ENCODE data around the gene LGALS9. TPM values are rescaled to one million over a fixed set of nuclear protein-coding genes. Genes with fewer than 3 reads are reported as not detected.
"Not testable (repeated sequence)": the region's sequence is repeated elsewhere in the genome, so short reads cannot be mapped to it uniquely, and the experiment has no call there.

LGALS9 gene
- polyA plus RNA-seq, 3 donors = 149 to 581 (median 149) TPM

- not testable (repeated sequence) for H3K27me3 Mint-ChIP-seq (ENCODE audit: low read depth in 3 of 3); H3K9me3 Mint-ChIP-seq; H3K27me3 ChIP-seq (ENCODE audit: control insufficient read depth in 2 of 2, insufficient read depth in 2 of 2, low read length in 2 of 2); H3K4me3 Mint-ChIP-seq; H3K9me3 ChIP-seq (replicated peaks in 1 of 2; ENCODE audit: control insufficient read depth in 1 of 2, insufficient read depth in 1 of 2, low read length in 2 of 2); H3K27ac ChIP-seq (ENCODE audit: low read depth in 1 of 2, low read length in 2 of 2); H3K4me2 ChIP-seq (replicated peaks; ENCODE audit: extremely low read depth, low read length, poor library complexity, severe bottlenecking); H3K4me3 ChIP-seq (replicated peaks in 1 of 3; ENCODE audit: low read depth in 2 of 3, low read length in 3 of 3); DNase-seq; H3K9ac ChIP-seq (ENCODE audit: insufficient read depth, low read length, poor library complexity, severe bottlenecking); H2AFZ ChIP-seq (ENCODE audit: insufficient read depth, low read depth, low read length, poor library complexity, severe bottlenecking)
- peaks cover 50 to 70% of the 10 kb centered on the region in 2 donors for H3K36me3 Mint-ChIP-seq
- H3K4me1 ChIP-seq (ENCODE audit: control insufficient read depth in 1 of 2, insufficient read depth in 2 of 2, low read length in 2 of 2) = peaks cover 35 to 37% of the 10 kb centered on the region in 2 donors
- H3K27ac Mint-ChIP-seq = peak overlapping the region in 1 of 7 donors; percentile 25
- peaks cover 82% of the 10 kb centered on the region for H4K20me1 ChIP-seq (ENCODE audit: insufficient read depth, low read length)
- intact Hi-C loops (cut with micrococcal nuclease) = loop anchor here in 1 of 2 donors (10.0 kb wide), 1 partner anchor 393 kb away; no protein-coding TSS in a partner anchor
- H3K36me3 ChIP-seq (replicated peaks in 1 of 2; ENCODE audit: control insufficient read depth in 1 of 2, insufficient read depth in 2 of 2, low read length in 2 of 2) = peaks cover 41 to 51% of the 10 kb centered on the region in 2 donors
- H3K4me1 Mint-ChIP-seq = peaks cover 35% of the 10 kb centered on the region
- WGBS (ENCODE audit: insufficient coverage) = no CpG with 5 or more reads among the region's 7 CpGs
- peaks cover 48% of the 10 kb centered on the region for H3K79me2 ChIP-seq (ENCODE audit: insufficient read depth, low read length)
These were observed 6.8 kb downstream of the LGALS9 start for GRCh38 chr17:27637818-27638217.

GRCh38 chr17:27638415-27638914 is 7.5 kb downstream of the LGALS9 start:
- intact Hi-C loops (cut with micrococcal nuclease) = loop anchor here in 1 of 2 donors (10.0 kb wide), 1 partner anchor 394 kb away; no protein-coding TSS in a partner anchor
- H3K4me2 ChIP-seq (replicated peaks; ENCODE audit: extremely low read depth, low read length, poor library complexity, severe bottlenecking); H3K27me3 ChIP-seq (ENCODE audit: control insufficient read depth in 2 of 2, insufficient read depth in 2 of 2, low read length in 2 of 2); H2AFZ ChIP-seq (ENCODE audit: insufficient read depth, low read depth, low read length, poor library complexity, severe bottlenecking); H3K4me3 Mint-ChIP-seq; H3K4me3 ChIP-seq (replicated peaks in 1 of 3; ENCODE audit: low read depth in 2 of 3, low read length in 3 of 3); H3K27me3 Mint-ChIP-seq (ENCODE audit: low read depth in 3 of 3); H3K9me3 Mint-ChIP-seq; H3K9me3 ChIP-seq (replicated peaks in 1 of 2; ENCODE audit: control insufficient read depth in 1 of 2, insufficient read depth in 1 of 2, low read length in 2 of 2); H3K9ac ChIP-seq (ENCODE audit: insufficient read depth, low read length, poor library complexity, severe bottlenecking); DNase-seq: not testable (repeated sequence)
- Histone ChIP-seq H3K4me1 (ENCODE audit: control insufficient read depth in 1 of 2, insufficient read depth in 2 of 2, low read length in 2 of 2) (peaks cover 29 to 30% of the 10 kb centered on the region in 2 donors), H3K27ac (ENCODE audit: low read depth in 1 of 2, low read length in 2 of 2) (peak overlapping the region in 1 of 2 donors; percentile 41), H3K36me3 (replicated peaks in 1 of 2; ENCODE audit: control insufficient read depth in 1 of 2, insufficient read depth in 2 of 2, low read length in 2 of 2) (peaks cover 46 to 57% of the 10 kb centered on the region in 2 donors), H4K20me1 (ENCODE audit: insufficient read depth, low read length) (peaks cover 76% of the 10 kb centered on the region), H3K79me2 (ENCODE audit: insufficient read depth, low read length) (peaks cover 42% of the 10 kb centered on the region)
- H3K27ac Mint-ChIP-seq = peak overlapping the region in 1 of 7 donors; percentile 53
- H3K36me3 Mint-ChIP-seq = peaks cover 54 to 72% of the 10 kb centered on the region in 2 donors
- WGBS (ENCODE audit: insufficient coverage) = no CpG with 5 or more reads among the region's 5 CpGs
- H3K4me1 Mint-ChIP-seq = peaks cover 28% of the 10 kb centered on the region

- H3K4me1 ChIP-seq (ENCODE audit: control insufficient read depth in 1 of 2, insufficient read depth in 2 of 2, low read length in 2 of 2) = peaks cover 5 to 7% of the 10 kb centered on the region in 2 donors
- no peak for DNase-seq
- Mint-ChIP-seq H3K4me3 (no peak overlapping the region), H3K4me1 (peaks cover 7% of the 10 kb centered on the region), H3K36me3 (peaks cover 61 to 75% of the 10 kb centered on the region in 2 donors), H3K9me3 (no peaks in the 10 kb centered on the region), H3K27ac (no peak overlapping the region), H3K27me3 (ENCODE audit: low read depth in 3 of 3) (peaks cover 0 to 4% (median 1%) of the 10 kb centered on the region in 3 donors)
- 100% methylated on average over 1 of the region's 4 CpGs for WGBS (ENCODE audit: insufficient coverage)
- H3K27ac ChIP-seq (ENCODE audit: low read depth in 1 of 2, low read length in 2 of 2) = no peak overlapping the region
- H4K20me1 ChIP-seq (ENCODE audit: insufficient read depth, low read length) = peaks cover 72% of the 10 kb centered on the region
- peaks cover 60 to 74% of the 10 kb centered on the region in 2 donors for H3K36me3 ChIP-seq (replicated peaks in 1 of 2; ENCODE audit: control insufficient read depth in 1 of 2, insufficient read depth in 2 of 2, low read length in 2 of 2)
- intact Hi-C loops (cut with micrococcal nuclease) = no loop called here
- no peaks in the 10 kb centered on the region for H3K27me3 ChIP-seq (ENCODE audit: control insufficient read depth in 2 of 2, insufficient read depth in 2 of 2, low read length in 2 of 2)
- H2AFZ ChIP-seq (ENCODE audit: insufficient read depth, low read depth, low read length, poor library complexity, severe bottlenecking) = no peak overlapping the region
- no peaks in the 10 kb centered on the region for H3K9me3 ChIP-seq (replicated peaks in 1 of 2; ENCODE audit: control insufficient read depth in 1 of 2, insufficient read depth in 1 of 2, low read length in 2 of 2)
- H3K79me2 ChIP-seq (ENCODE audit: insufficient read depth, low read length) = peaks cover 21% of the 10 kb centered on the region
- no peak overlapping the region for H3K4me2 ChIP-seq (replicated peaks; ENCODE audit: extremely low read depth, low read length, poor library complexity, severe bottlenecking)
- H3K9ac ChIP-seq (ENCODE audit: insufficient read depth, low read length, poor library complexity, severe bottlenecking) = no peak overlapping the region
- H3K4me3 ChIP-seq (replicated peaks in 1 of 3; ENCODE audit: low read depth in 2 of 3, low read length in 3 of 3) = no peak overlapping the region
- no peak for TF ChIP-seq CTCF (IDR thresholded peaks at IDR 0.05)
These were observed 9.8 kb downstream of the LGALS9 start for GRCh38 chr17:27640790-27641189.

Data from CD14-positive monocyte (primary cell).